IPS-11a (cell line): ENCODE measurements around the gene FKBP6.
"Not testable (repeated sequence)": the region's sequence is repeated elsewhere in the genome, so short reads cannot be mapped to it uniquely, and the experiment has no call there.

Experiments
- H3K4me3 ChIP-seq: one replicate; pipeline ENCODE4 v1.5.1; 2013; ENCODE audit warnings: low read depth, low read length, control low read depth

FKBP6 gene

DNA sequence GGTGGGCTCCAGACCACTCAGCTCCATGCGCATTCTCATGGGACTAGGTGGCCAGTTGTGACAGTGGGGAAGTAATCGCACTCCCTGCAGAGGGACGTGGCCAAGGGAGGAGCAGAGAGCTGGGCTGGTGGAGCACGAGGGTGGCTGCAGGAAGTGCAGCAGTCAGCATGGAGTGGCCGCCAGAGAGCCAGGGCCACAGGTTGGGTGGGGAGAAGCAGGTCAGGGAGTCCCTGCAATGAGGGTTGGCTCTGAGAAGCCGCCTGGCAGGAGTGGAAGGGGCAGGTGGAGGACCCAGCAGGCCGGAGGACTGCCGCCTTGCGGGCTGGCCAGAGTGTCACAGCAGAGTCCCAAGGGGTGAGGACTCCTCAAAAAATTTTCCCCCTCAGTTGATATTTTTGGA, 26.2 kb downstream of the FKBP6 start:
- no peak overlapping the region for H3K4me3 ChIP-seq

DNA sequence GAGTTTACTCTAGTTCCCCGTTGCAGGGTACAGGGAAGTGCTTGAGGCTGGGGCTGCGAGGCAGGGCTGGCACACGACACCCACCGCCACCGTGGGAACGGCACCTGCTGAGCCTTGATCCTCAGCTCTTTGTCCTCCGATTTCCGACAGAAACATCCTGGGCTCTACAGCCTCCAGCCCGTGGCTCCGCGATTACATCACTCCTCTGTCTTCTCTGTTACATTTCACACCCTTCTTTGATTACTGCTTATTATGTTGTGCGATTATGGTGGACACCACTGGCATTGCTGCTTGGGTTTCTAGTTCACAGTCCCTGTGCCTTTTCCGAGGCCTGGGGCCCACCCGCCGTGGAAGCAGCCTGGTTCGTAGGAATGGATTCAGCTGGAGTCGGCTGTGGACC, 26.9 kb downstream of the FKBP6 start:
- no peak overlapping the region for H3K4me3 ChIP-seq

DNA sequence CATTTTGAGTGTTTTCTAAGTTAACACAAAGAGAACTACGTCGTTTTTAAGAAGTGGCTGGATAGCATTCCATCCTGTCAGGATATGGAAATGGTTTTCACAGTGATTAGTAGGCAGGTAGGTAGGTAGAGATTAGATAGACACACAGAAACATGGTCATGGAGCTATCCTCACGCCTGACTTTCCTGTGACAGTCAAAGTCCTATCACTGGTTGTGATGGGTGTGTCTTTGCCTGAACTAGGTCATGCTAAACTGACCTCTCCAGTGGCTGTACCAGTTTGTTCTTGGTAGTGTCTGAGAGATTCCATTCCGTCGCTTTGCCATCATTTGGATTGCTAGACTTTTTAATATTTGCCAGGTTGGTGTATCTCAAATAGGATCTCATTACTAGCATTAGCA, 28.2 kb downstream of the FKBP6 start:
- no peak overlapping the region for H3K4me3 ChIP-seq

DNA sequence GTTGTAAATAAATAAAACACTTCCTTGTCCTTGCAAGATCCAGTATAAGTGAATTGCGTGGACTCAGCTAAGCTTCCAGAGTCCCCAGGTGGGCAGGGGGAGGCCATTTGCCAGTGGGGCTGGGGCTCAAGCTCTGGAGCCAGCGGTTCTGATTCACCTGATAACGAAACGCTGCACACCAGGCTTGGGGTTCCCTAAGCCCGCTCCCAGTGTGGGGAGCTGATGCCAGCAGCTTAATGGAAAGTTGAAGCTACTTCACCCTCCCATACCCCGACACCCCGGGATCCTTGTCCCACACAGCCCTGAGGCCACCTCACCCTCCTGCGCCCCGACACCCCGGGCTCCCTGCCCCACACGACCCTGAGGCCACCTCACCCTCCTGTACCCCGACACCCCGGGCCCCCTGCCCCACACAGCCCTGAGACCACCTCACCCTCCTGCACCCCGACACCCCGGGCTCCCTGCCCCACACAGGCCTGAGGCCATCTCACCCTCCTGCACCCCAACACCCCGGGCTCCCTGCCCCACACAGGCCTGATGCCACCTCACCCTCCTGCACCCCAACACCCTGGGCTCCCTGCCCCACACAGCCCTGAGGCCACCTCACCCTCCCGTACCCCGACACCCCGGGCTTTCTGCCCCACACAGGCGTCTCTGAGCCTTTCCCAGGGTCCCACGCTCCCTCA, 30.8 kb downstream of the FKBP6 start:
- no peak overlapping the region for H3K4me3 ChIP-seq

DNA sequence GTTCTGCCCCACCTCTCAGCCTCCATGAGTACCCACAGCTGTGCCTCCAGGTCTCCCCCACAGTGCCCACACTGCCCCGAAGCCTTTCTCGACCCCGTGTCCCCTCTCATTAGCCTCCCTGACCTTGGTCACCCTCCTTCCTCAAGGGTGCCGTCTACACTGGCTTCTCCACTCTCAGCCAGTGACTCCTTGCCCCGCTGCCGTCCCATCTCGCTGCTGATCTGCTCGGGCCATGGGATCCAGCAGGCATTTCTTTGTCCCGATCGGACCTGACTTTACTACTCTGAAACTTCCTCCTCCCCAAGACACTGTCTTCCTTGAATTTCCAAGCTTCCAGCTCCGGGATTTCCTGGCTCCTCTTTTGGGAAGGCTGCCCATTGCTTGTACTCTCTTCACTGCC, 31.3 kb downstream of the FKBP6 start:
- no peak overlapping the region for H3K4me3 ChIP-seq

DNA sequence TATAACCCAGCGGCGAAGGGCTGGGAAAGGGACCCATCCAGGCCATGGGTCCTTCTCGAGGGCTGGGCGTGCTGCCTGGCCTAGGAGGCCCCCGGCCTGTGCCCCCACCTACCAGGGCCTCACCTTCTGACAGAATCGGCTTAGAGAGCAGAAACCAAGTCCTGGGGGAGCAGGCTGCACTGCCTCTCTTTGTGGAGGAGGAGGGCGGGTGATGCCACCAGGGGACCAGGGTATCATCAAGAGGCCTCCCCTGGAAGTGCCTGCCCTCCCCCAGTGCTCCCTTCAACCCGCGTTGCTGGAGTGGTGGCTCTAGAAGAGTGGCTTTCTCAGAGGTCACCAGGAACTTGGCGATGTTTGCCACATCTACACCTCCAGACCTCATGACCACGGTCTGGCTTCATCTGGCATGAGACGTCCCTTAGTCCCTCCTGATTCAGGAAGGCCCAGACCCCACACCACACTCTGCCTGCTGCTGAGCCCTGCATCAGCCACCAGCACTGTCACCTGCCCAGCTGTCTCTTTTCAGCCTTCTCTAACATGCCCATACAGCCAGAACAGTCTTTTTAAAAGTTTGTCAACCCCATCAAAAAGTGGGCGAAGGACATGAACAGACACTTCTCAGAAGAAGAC, 31.9 kb downstream of the FKBP6 start:
- H3K4me3 ChIP-seq: no peak overlapping the region

DNA sequence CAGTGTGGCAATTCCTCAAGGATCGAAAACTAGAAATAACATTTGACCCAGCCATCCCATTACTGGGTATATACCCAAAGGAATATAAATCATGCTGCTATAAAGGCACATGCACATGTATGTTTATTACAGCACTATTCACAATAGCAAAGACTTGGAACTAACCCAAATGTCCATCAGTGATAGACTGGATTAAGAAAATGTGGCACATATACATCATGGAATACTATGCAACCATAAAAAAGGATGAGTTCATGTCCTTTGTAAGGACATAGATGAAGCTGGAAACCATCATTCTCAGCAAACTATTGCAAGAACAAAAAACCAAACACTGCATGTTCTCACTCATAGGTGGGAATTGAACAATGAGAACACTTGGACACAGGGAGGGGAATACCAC, 32.6 kb downstream of the FKBP6 start:
- not testable (repeated sequence) for H3K4me3 ChIP-seq

DNA sequence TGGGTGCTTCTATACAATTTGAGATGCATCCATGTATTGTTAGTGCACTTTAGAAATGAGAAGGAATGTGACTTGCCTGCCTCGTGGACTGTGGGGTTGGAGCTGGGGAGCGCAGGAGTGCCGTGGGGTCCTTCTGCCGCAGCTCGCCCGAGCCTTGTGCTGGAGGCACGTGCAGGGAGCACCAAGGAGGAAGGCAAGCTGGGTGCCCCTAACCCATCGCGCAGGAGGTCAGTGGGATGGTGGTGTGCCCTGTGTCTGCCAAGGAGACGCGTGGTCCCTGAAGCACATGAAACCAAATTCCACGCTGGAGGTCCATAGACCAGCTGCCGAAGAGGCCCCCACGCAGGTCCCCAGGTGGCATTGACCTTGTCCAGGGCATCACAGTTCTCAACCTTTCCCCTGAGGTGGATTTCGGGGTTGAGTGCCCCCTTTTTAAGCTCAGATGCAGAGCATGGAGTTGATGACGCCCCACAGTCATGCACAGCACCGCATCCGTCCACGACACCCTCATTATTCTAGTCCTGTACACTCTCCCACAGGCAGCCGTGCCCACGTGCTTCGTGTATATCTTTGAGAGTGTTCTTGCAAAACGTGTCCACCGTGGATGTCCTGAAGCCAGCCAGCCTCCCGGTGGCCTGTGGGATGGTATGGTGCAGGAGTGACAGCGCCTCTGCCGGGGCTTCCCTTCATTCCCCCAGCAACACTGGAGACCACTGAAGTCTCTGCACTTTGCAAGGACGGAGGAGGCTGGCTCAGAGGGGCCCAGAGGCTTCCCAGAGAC, 35.5 kb downstream of the FKBP6 start:
- H3K4me3 ChIP-seq: no peak overlapping the region

DNA sequence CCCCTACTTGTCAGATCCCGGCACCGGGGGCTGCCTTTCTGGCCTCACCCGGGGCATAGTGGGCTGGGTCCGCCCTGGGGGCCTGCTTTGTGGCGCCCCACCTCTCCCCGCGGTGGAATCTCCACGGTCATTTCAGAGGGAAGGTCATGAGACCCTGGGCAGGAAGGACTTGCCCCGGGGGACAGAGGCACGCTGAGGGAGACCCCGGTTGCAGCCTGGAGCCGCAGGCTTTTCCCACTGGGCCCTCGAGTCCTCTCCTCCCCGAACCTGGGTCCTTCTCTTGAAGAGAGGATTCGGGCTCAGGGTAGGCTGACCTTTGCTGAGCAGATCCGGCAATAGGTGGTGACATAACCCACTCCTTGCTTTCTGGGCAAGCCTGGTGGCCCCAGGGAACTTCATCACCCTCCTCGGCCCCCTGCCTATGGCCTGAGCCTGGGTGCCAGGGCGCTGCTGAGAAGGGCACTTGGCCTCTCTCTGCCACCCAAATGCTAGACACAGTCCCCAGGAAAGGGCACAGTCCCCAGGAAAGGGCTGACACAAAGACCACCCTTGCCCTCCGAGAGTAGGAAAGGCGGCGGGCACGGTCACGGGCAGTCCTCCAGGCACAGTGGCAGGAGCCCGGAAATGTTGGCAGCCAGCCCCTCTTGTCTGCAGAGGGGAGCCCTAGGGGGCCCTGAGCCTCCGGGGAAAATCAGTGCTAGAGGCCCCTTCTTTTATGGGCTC, 36.2 kb downstream of the FKBP6 start:
- H3K4me3 ChIP-seq: no peak overlapping the region

DNA sequence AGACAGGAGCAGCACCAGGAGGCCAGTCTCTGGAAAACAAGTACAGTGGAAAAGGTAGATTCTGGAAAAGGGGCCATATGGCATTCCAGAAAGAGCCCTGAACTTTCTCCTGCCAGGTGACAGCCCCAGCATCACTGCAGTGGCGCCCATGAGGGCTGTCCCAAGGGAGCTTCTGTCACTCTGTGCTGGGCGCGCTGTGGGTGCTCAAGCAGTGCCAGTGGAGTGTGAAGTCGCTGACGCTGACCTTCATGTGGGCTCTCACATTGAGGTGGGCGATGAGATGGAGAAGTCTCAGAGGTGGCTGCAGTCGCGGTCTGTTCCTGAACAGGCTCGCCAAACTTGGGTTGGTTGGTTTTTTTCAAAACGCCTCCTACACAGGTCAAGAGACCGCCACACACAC, 38.2 kb downstream of the FKBP6 start:
- no peak overlapping the region for H3K4me3 ChIP-seq

DNA sequence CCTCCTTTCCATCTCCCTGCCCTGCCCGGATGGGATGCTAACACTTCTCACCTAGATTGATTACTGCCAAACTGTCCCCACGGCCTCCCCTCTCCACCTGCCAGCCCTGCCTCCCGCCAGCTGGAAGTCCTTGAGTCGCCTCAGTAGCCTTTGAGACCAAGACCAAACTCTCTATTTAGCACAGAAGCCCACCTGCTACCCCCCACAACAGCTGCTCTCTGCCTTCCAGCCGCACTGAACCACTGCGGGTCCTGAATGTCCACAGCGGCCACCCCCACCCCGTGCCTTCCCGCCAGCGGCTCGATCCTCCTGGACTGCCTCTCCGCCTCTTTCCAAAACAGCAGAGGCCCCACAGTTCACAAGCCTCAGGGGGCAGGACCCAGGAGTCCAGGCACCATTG, 39.0 kb downstream of the FKBP6 start:
- H3K4me3 ChIP-seq: no peak overlapping the region

DNA sequence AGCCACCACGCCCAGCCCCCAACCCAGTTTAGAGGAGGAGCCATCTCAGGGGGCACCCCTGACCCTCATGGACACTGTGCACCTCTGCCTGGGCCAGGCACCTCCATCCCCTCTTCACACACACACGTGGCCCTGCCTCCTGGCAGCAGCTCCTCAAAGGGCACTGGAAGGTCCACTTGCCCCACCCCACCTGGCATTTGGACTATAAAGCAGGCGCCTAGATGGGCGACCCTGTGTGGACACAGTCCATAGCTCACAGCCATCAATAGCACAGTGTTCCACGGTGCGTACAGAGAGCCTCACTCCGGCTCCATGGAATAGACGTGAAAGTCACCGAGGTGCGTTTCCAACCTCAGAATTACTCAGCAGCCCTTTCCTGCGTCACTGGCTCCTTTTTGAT, 41.0 kb downstream of the FKBP6 start:
- H3K4me3 ChIP-seq: no peak overlapping the region

DNA sequence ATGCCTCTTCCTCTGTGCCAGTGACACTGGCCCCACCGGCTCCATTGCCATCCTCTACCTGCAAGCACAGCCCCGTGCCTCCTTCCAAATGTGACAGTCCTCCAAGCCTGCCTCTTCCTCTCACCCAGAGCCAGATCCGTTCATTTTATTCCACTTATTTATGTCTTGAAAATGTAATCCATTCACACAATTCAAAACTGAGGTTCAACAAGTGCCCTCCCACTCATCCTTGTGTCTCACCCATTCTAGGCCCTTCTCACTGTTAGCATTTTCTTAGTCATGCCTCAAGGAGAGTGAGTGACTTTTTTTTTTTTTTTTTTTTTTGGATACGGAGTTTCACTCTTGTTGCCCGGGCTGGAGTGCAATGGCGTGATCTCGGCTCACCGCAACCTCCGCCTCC, 41.7 kb downstream of the FKBP6 start:
- no peak overlapping the region for H3K4me3 ChIP-seq

DNA sequence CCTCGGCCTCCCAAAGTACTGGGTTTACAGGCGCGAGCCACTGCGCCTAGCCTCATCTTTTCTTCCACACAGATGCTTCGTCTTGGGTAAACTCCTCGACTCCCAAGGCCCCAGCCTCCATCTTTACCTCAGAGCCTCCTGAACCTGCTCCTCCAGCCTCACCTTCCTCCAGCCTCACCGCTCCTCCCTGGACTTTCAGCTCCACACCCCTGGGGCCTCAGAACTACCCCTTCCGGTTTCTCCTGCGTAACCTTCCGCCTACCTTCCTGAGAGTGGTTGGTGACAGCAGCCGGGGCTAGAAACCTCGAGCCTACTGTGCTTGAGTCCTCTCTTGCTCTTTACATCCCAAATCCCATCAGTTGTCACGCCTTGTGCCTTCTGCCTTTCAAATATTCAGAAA, 45.8 kb downstream of the FKBP6 start:
- H3K4me3 ChIP-seq: no peak overlapping the region

DNA sequence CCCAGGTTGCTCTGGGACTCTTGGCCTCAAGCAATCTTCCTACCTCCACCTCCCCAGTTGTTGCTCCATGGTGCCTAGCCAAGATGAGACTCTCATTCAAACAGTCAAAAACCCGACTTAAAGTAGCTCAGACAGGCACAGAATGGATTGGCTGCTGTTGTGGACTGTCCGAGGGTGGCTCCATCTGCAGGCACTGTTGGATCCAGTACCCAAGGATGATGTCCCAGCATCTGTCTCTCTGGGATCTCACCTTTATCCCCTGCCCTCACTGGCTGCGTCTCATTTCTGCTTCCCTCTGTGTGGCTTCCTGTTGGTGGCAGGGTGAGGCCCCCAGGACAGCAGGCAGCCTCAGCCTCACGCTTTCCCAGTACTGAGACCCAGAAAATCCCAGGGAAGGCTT, 48.3 kb downstream of the FKBP6 start:
- H3K4me3 ChIP-seq: not testable (repeated sequence)

DNA sequence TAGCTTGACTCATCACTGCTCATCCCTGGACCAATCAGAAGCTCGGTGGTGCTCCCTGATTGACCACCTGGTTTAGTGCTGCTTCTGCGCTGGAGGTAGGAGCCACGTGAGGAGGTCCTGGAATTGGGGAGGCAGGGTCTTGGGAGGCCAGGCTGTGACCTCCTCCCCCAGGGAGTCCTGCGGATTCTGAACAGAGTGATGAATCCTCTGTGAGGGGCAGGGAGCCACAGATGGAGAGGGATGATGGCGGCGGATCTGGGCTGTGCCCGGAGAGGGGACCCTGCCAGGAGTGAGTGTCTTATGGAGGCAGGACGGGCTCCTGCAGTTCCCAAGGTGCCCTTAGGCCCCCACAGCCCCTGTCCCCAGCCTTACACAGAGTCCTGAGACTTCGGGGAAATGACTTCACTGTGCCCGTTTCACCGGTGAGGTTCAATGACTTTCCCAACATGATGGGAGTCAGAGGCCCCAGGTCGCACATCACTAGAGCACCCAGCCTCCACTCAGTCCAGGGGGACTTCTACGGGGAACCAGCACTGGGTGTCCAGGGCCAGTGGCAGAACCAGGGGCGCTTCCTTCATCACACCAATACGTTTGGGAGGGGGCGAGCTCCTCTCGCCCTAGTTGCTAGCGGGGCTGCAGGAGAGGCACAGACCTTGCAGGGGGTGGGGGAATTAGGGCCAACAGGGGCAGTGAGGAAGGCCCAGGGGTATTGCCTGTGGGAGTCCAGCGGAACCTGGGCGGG, 48.9 kb downstream of the FKBP6 start:
- H3K4me3 ChIP-seq: no peak overlapping the region

DNA sequence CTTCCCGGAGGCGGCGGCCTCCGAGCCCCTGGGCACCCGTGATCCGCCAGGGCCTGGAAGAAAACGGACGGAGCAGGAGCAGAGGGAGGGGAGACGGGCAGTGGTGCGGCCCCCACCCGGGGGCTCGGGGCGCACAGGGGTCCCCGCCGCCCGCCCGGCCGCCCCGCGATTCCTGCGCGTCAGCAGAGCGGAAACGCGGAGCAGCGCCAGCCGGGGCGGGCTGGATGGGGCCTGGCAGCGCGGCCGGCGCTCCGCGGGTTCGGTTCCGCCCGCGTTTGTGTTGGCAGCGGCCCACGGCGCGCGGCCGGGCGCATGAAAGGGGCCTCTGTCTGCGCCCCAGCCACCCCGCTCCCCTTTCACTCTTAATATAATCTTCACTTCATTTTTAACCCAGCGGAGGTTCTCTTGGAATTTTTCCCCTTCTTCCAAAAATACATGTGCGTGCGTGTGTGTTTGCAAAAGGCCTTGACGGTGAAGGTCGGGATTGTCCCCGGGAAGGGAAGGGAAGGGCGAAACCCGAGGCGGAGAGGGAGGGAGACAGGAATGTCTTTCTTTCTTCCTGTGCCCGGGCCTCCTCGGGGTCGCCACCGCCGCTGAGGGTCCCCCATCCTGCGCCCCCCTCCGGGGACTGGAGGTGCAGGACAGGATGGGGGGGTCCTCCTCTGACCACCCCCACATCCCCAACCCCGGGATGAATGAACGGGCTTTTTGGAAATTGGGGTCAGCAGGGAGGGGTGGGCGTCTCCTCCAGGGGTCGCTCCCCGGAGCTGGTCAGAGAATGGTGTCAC, 49.6 kb downstream of the FKBP6 start:
- H3K4me3 ChIP-seq: not testable (repeated sequence)

DNA sequence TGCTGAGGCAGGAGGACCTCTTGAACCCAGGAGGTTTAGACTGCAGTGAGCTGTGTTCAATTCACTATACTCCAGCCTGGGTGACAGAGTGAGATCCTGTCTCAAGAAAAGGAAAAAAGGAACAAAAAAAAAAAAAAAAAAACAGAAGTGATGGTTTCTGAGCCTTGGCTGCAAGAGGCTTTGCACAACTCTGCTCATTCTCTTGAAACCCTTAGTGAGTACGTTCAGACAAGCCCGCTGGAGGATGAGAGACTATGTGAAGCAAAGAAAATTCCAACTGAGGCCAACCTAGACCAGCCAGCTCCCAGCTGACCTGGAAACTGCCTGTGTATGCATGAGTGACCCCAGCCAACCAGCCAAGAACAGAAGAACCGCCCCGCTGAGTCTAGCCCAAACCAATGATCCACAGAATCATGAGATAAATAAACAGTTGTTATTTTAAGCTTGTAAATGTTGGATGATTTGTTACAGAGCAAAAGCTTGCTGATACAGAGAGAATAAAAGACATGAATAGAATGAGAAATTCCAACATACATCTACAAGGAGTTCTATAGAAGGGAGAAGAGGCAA, 55.1 kb downstream of the FKBP6 start:
- H3K4me3 ChIP-seq: no peak overlapping the region

DNA sequence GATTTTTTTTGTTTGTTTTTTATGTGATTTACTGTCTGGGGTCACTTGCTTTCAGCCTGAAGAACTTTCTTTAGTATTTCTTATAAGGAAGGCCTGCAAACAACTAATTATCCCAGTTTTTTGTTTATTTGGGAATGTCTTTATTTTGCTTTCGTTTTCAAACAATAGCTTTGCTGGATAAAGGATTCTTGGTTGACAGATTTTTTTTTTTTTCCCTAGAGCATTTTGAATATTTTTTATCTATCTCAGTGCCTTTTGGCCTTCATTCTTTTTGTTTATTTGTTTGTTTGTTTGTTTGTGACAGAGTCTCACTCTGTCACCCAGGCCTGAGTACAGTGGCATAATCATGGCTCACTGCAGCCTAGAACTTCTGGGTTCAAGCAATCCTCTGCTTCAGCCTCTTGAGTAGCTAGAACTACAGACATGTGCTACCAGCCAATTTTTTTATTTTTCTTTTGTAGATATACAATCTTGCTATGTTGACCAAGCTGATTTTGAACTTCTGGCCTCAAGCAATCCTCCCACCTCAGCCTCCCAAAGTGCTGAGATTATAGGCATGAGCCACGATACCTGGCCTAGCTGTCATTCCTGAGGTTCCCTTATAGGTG, 59.4 kb downstream of the FKBP6 start:
- no peak overlapping the region for H3K4me3 ChIP-seq
